ENCODE results near the gene ZNF385B.

ZNF385B gene

GRCh38 chr2:179855673-179856072 lies 5.7 kb downstream of the ZNF385B start:
- no peak for DNase-seq

GRCh38 chr2:179854891-179855290 lies 6.5 kb downstream of the ZNF385B start:
- no peak for DNase-seq

- no peak for DNase-seq
These were observed 8.3 kb downstream of the ZNF385B start for GRCh38 chr2:179853108-179853507.

- DNase-seq: no peak
These were observed 11.2 kb downstream of the ZNF385B start for GRCh38 chr2:179850188-179850587.

- DNase-seq: no peak
These were observed 11.7 kb downstream of the ZNF385B start for GRCh38 chr2:179849719-179850118.

- no peak for DNase-seq
These were observed 17.9 kb downstream of the ZNF385B start for GRCh38 chr2:179843541-179843940.

- no peak for DNase-seq
These were observed 18.8 kb downstream of the ZNF385B start for GRCh38 chr2:179842498-179843153.

GRCh38 chr2:179840840-179841239 lies 20.6 kb downstream of the ZNF385B start:
- no peak for DNase-seq

GRCh38 chr2:179837408-179837807 lies 24.0 kb downstream of the ZNF385B start:
- DNase-seq: no peak

GRCh38 chr2:179830043-179830787 lies 31.2 kb downstream of the ZNF385B start:
- no peak for DNase-seq

- no peak for DNase-seq
These were observed 35.1 kb downstream of the ZNF385B start for GRCh38 chr2:179826297-179826696.

- DNase-seq: no peak
These were observed 35.9 kb downstream of the ZNF385B start for GRCh38 chr2:179825494-179825893.

- DNase-seq: no peak
These were observed 36.5 kb downstream of the ZNF385B start for GRCh38 chr2:179824961-179825360.

GRCh38 chr2:179822540-179822939 lies 38.9 kb downstream of the ZNF385B start:
- no peak for DNase-seq

- DNase-seq: no peak
These were observed 42.9 kb downstream of the ZNF385B start for GRCh38 chr2:179818546-179818945.

- no peak for DNase-seq
These were observed 44.1 kb downstream of the ZNF385B start for GRCh38 chr2:179817181-179817841.

GRCh38 chr2:179814050-179814449 lies 47.4 kb downstream of the ZNF385B start:
- no peak for DNase-seq

GRCh38 chr2:179812501-179812900 lies 48.9 kb downstream of the ZNF385B start:
- no peak for DNase-seq

- no peak for DNase-seq
These were observed 50.4 kb downstream of the ZNF385B start for GRCh38 chr2:179811042-179811441.

- DNase-seq: no peak
These were observed 51.8 kb downstream of the ZNF385B start for GRCh38 chr2:179809606-179810005.

- DNase-seq: no peak
These were observed 56.4 kb downstream of the ZNF385B start for GRCh38 chr2:179805001-179805400.

- DNase-seq: no peak
These were observed 57.2 kb downstream of the ZNF385B start for GRCh38 chr2:179804206-179804605.

GRCh38 chr2:179802051-179802882 lies 59.1 kb downstream of the ZNF385B start:
- no peak for DNase-seq
